Tibial nerve (tissue), 4 donors: ENCODE results near the gene PAPPA2. TPM values are rescaled to one million over a fixed set of nuclear protein-coding genes. Genes with fewer than 3 reads are reported as not detected.

Experiments used
- DNase-seq, 2 donors: peaks; one replicate each; pipeline ENCODE4 v3.0.0-alpha.2; 2019; ENCODE audit warnings: low spot score in 2 of 2
- H3K27ac ChIP-seq, 4 donors: fragments of 200-600 bp; sonication (generic) in 3 of 4; one replicate each; pipeline ENCODE4 v1.5.1; 2017 to 2019; ENCODE audit warnings: mild to moderate bottlenecking in 1 of 4
- H3K27me3 ChIP-seq, 2 donors: fragments of 200-600 bp; sonication (generic) in 1 of 2; one replicate each; pipeline versions ENCODE4 v1.5.1 to v1.6.0; 2017 to 2019
- H3K36me3 ChIP-seq, 3 donors: fragments of 200-600 bp; sonication (generic); one replicate each; pipeline ENCODE4 v1.5.1; 2018 to 2019
- H3K4me1 ChIP-seq, 4 donors: fragments of 200-600 bp; sonication (generic) in 3 of 4; one replicate each; pipeline ENCODE4 v1.5.1; 2017 to 2019
- H3K4me3 ChIP-seq, 4 donors: fragments of 200-600 bp; sonication (generic) in 3 of 4; one replicate each; pipeline ENCODE4 v1.5.1; 2017 to 2019; ENCODE audit warnings: mild to moderate bottlenecking in 1 of 4, moderate library complexity in 1 of 4
- H3K9me3 ChIP-seq, 4 donors: fragments of 200-600 bp; sonication (generic) in 3 of 4; one replicate each; pipeline ENCODE4 v1.5.1; 2017 to 2019
- EP300 ChIP-seq, 2 donors: sonication (generic); formaldehyde crosslinking; IDR thresholded peaks; one replicate each; pipeline ENCODE4 v1.6.1; 2017; ENCODE audit warnings: antibody characterized with exemption in 2 of 2, mild to moderate bottlenecking in 1 of 2
- POLR2A ChIP-seq, 2 donors: fragments of 450-650 bp; IDR thresholded peaks; one replicate each; pipeline ENCODE4 v1.6.1; 2017; ENCODE audit warnings: antibody characterized with exemption in 2 of 2, mild to moderate bottlenecking in 2 of 2, moderate library complexity in 2 of 2
- WGBS, 2 donors: methylation state at CpG; one replicate each; pipeline ENCODE4 v1.1.5; 2018; 5-methylcytosine and 5-hydroxymethylcytosine counted together
- total RNA-seq, 4 donors: library from RNA; depleted of rRNA; stranded (reverse); fragments of >200 nt; gene quantifications; one replicate each; pipeline ENCODE4 v1.1.0, GENCODE V29; 2016
- TF ChIP-seq, protein P1 (sequence below), 5 experiments: fragments of 200-600 bp in 3 of 5; fragments of 450-650 bp in 2 of 5; sonication (generic) in 3 of 5; IDR thresholded peaks; one replicate each; pipeline ENCODE4 v1.5.1; 2016 to 2019; ENCODE audit warnings: antibody characterized with exemption in 5 of 5, mild to moderate bottlenecking in 3 of 5, moderate library complexity in 2 of 5

PAPPA2 gene
- total RNA-seq, 4 donors from 2014 or later: 0.20 to 0.90 (median 0.21) TPM

DNA sequence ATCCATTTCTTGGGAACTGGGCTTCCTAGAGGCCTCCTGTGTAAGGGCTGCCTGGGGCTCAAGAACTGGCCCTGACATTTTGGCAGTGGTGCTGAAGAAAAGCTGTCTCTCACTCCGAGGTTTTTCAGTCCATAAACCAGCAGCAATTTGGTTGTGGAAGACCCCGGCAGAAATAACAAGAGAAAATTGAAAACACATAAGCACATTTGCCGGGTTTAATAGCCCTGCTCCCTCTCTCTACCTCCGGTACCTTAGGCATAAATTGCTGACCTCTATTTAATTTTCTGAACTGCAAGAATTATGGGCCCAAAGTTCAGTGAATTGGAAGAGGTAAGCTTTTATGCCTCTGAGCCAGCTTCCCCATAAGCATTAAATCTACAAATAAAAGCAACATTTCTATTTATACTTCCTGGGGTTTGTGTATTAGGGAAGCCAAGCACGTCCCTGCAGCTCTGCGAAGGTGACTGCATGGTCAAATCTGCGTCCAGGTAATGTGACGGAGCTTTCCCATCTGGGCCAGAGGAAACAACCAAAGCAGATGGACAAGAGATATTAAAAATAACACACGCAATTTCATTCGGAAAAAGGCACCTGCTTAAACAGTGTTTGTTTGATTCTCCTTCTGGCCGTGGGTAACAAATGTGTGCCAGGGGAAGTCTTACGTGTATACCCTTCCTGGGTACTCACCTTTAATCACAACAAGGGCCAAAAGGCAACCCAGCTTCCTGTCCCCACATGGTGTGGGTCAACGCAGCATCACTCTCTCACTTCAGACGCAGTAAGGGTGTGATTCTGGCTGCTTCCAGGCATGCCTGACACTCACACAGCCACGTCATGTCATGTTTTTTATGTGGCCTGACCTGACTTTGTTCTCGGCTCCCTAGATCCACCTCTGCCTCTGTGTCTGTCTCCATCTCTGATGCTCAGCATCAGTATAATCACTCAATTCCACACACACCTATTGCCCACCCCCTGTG is 69.2 kb downstream of the PAPPA2 start:
- H3K27me3 ChIP-seq: no peaks in the 10 kb centered on the region
- 64 to 69% methylated on average over 16 of the region's 16 CpGs for WGBS, 2 donors
- H3K4me3 ChIP-seq: no peak overlapping the region
- H3K27ac ChIP-seq: no peak overlapping the region
- no peak for DNase-seq
- no peaks in the 10 kb centered on the region for H3K4me1 ChIP-seq
- peaks cover 0 to 4% (median 0%) of the 10 kb centered on the region in 4 donors for H3K9me3 ChIP-seq
- TF ChIP-seq EP300 (IDR thresholded peaks at IDR 0.05) (no peak), POLR2A (IDR thresholded peaks at IDR 0.05) (no peak)
- TF ChIP-seq, protein P1, sequence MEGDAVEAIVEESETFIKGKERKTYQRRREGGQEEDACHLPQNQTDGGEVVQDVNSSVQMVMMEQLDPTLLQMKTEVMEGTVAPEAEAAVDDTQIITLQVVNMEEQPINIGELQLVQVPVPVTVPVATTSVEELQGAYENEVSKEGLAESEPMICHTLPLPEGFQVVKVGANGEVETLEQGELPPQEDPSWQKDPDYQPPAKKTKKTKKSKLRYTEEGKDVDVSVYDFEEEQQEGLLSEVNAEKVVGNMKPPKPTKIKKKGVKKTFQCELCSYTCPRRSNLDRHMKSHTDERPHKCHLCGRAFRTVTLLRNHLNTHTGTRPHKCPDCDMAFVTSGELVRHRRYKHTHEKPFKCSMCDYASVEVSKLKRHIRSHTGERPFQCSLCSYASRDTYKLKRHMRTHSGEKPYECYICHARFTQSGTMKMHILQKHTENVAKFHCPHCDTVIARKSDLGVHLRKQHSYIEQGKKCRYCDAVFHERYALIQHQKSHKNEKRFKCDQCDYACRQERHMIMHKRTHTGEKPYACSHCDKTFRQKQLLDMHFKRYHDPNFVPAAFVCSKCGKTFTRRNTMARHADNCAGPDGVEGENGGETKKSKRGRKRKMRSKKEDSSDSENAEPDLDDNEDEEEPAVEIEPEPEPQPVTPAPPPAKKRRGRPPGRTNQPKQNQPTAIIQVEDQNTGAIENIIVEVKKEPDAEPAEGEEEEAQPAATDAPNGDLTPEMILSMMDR (IDR thresholded peaks at IDR 0.05): no peak
- H3K36me3 ChIP-seq: no peaks in the 10 kb centered on the region

DNA sequence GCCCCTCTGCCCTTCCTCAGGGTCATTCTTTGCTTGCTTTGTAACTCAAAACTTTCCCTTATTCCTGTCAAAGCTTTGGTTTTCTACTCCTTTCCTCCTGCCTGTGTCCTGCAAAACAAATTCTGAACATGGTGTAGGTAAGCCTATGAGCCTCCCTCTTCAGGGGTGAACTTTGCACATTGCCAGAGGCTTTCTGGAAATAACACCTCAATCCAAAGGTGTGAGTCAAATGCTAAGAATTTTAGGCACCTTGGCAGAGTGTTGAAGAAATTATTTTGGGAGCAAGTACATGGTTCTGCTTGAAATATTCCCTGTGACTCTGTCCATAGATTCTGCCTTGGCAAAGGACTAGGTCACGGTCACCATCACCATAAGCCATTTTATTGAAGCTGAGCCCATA is 70.0 kb downstream of the PAPPA2 start:
- Histone ChIP-seq H3K27ac (no peak overlapping the region), H3K4me1 (no peaks in the 10 kb centered on the region), H3K27me3 (no peaks in the 10 kb centered on the region), H3K4me3 (no peak overlapping the region), H3K36me3 (no peaks in the 10 kb centered on the region), H3K9me3 (peaks cover 0 to 4% (median 0%) of the 10 kb centered on the region in 4 donors)
- TF ChIP-seq, protein P1 (IDR thresholded peaks at IDR 0.05): no peak
- TF ChIP-seq EP300 (IDR thresholded peaks at IDR 0.05) (no peak), POLR2A (IDR thresholded peaks at IDR 0.05) (no peak)
- no peak for DNase-seq
- 88 to 100% methylated on average over 1 of the region's 1 CpG for WGBS, 2 donors

DNA sequence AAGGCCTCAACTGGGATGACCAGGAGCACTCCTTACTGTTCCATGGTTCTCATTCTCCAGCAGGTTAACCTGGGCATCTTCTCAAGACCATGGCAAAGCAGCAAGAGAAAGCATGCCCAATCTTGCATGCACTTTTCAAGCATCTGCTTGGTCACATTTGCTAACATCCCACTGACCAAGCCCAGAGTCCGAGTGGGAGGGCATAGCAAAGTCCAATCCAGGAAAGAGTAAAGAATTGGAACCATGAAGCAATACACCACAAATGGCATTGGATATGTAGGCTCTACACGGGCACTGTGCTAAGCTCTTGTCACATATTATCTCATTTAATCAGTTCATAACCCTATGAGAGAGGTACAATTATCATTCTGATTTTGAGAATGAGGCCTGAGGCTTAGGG is 73.6 kb downstream of the PAPPA2 start:
- Histone ChIP-seq H3K9me3 (peaks cover 0 to 4% (median 0%) of the 10 kb centered on the region in 4 donors), H3K27me3 (no peaks in the 10 kb centered on the region), H3K4me3 (no peak overlapping the region), H3K4me1 (no peaks in the 10 kb centered on the region), H3K27ac (no peak overlapping the region), H3K36me3 (no peaks in the 10 kb centered on the region)
- WGBS, 2 donors: 86 to 88% methylated on average over 2 of the region's 2 CpGs
- TF ChIP-seq EP300 (IDR thresholded peaks at IDR 0.05) (no peak), POLR2A (IDR thresholded peaks at IDR 0.05) (no peak)
- TF ChIP-seq, protein P1 (IDR thresholded peaks at IDR 0.05): no peak
- no peak for DNase-seq

DNA sequence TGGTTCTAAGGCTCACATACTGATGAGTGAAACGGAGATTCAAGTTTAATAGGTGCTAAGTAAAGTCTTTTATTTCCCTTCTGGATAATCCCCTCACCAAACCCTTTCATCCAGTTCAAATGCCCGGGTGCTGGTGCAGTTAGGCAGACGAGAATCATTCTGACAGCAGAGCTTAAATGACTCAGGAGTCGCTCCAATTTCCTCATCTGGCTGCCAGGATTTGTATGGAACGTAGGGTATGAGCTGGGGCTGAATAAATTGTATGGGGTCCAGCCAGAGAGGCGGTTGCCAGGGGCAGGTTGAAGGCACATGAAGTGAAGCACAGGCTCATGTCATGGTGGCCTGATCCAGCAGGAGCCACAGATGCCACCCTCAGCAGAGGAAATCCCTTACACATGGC is 76.0 kb downstream of the PAPPA2 start:
- Histone ChIP-seq H3K36me3 (no peaks in the 10 kb centered on the region), H3K4me1 (no peaks in the 10 kb centered on the region), H3K4me3 (no peak overlapping the region), H3K9me3 (peaks cover 0 to 4% (median 0%) of the 10 kb centered on the region in 4 donors), H3K27me3 (no peaks in the 10 kb centered on the region), H3K27ac (no peak overlapping the region)
- no peak for TF ChIP-seq POLR2A (IDR thresholded peaks at IDR 0.05)
- no peak for TF ChIP-seq EP300 (IDR thresholded peaks at IDR 0.05)
- TF ChIP-seq, protein P1 (IDR thresholded peaks at IDR 0.05): no peak
- no peak for DNase-seq
- WGBS, 2 donors: 52 to 55% methylated on average over 6 of the region's 6 CpGs

DNA sequence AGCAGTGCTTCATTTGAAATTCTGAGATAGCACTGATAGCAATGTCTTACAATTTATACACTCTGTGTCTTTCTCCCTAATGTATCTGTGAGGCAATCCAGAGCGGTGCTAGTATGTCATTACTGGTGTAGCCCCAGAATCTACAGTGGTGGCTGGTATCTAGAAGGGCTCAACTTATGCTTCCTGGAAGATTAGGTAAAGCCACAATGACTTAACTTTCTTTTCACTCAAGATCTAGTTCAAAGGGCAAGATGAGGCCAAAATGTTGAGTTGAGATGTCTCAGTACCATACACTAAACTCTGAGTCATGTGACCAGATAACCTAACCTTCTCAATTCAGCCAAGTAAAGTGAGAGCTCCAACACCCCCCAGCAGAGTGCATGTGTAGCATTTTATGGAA is 77.5 kb downstream of the PAPPA2 start:
- WGBS, 2 donors: 89 to 93% methylated on average over 1 of the region's 1 CpG
- no peaks in the 10 kb centered on the region for H3K4me1 ChIP-seq
- no peak for TF ChIP-seq EP300 (IDR thresholded peaks at IDR 0.05)
- TF ChIP-seq, protein P1 (IDR thresholded peaks at IDR 0.05): no peak
- TF ChIP-seq POLR2A (IDR thresholded peaks at IDR 0.05): no peak
- no peak for DNase-seq
- H3K36me3 ChIP-seq: no peaks in the 10 kb centered on the region
- no peaks in the 10 kb centered on the region for H3K27me3 ChIP-seq
- H3K4me3 ChIP-seq: no peak overlapping the region
- no peak overlapping the region for H3K27ac ChIP-seq
- H3K9me3 ChIP-seq: peaks cover 0 to under 1% (median 0%) of the 10 kb centered on the region in 4 donors
